Activated CD8-positive, alpha-beta memory T cell treated with anti-CD3 and anti-CD28 coated beads, Interleukin-2, amount 50 U/mL, for 1 hour (primary cell): Measurements from ENCODE around the gene OAT.
A peak's percentile ranks its signal among the peaks of the same experiment; 100 is the strongest.

Source experiments
- DNase-seq: peaks from one replicate; pipeline ENCODE4 v3.0.0-alpha.2; 2020; ENCODE audit errors: extremely low read depth

The OAT gene

GRCh38 chr10:124418726-124419501, at the start of gene OAT:
Gene OAT, minus strand, starts transcription at chr10:124418923. Its CDS starts 6,752 bp downstream, at chr10:124412171.
- peak; percentile 91 for DNase-seq

- DNase-seq, result no peak
Observed at GRCh38 chr10:124467165-124467564, 48.4 kb upstream of the OAT start.

- DNase-seq, result no peak
Observed at GRCh38 chr10:124465777-124466488, 47.2 kb upstream of the OAT start.

GRCh38 chr10:124465003-124465776, 46.5 kb upstream of the OAT start:
- DNase-seq, result no peak

- no peak for DNase-seq
Observed at GRCh38 chr10:124464028-124464965, 45.6 kb upstream of the OAT start.

DNA sequence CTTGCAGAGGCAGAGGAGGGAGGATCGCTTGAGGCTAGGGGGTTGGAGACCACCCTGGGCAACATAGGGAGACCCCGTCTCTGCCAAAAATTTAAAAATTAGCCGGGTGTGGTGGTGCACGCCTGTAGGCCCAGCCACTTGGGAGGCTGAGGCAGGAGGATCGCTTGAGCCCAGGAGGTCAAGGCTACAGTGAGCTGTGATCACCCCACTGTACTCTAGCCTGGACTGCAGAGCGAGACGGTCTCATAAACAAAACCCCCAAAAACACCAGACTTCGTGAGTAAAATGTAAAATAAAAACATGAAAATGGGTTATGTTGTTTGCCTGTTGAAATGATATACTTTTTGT, 43.6 kb upstream of the OAT start:
- DNase-seq, result no peak

DNA sequence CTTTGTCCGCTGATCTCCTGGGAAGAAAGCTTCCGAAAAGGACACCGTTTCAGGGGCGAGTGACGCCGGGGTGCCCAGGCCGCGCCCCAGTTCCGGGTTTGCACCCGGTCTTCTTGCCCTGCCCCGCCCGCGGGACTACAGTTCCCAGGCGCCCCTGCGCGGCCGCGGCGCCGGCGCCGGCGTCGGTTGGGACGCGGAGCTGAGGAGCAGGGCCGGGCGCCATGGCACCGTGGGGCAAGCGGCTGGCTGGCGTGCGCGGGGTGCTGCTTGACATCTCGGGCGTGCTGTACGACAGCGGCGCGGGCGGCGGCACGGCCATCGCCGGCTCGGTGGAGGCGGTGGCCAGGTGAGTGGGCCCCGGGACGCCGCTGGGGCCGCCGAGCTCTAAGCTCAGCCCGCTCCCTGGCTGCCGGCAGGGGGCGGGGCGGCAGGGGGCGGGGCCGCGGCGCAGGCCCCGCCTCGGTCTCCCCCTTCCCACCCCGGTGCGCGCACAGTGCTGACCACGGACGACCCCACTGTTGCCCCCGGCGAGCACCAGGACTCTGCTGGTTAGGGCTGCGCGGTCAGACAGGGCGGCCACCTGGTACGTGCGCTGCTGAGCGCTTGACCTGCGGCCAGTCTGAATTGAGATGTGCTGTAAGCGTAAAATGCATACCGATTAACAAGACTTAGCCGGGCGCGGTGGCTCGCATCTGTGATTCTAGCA, 43.1 kb upstream of the OAT start, which contains the start of gene LHPP:
TSS of gene LHPP (plus strand) at position 182 of the 706 bp plus-strand sequence. CDS start at position 222, 40 bp downstream.
- DNase-seq, result no peak

- no peak for DNase-seq
Observed at GRCh38 chr10:124460144-124460543, 41.4 kb upstream of the OAT start.

- DNase-seq, result no peak
Observed at GRCh38 chr10:124459395-124459794, 40.7 kb upstream of the OAT start.

- no peak for DNase-seq
Observed at GRCh38 chr10:124458889-124459288, 40.2 kb upstream of the OAT start.

GRCh38 chr10:124458473-124458872, 39.8 kb upstream of the OAT start:
- DNase-seq, result no peak

DNA sequence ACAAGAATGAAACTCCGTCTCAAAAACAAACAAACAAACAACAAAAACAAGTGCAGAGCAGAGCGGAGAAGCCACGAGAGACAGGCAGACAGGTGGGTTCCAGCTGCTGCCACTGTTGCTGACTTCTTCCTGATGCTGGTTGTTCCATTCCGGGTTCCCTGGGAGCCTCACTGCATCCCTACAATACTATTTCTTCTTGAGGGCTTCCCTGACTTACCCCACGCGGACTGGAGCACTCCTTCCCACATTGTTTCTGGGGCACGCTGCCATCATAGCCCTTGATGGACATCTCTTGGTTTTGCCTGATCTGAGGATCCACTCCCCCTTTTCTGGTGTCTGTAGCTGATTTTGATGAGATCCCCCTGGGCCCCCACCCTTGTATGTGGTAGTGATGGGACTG, 36.7 kb upstream of the OAT start:
- DNase-seq, result no peak

DNA sequence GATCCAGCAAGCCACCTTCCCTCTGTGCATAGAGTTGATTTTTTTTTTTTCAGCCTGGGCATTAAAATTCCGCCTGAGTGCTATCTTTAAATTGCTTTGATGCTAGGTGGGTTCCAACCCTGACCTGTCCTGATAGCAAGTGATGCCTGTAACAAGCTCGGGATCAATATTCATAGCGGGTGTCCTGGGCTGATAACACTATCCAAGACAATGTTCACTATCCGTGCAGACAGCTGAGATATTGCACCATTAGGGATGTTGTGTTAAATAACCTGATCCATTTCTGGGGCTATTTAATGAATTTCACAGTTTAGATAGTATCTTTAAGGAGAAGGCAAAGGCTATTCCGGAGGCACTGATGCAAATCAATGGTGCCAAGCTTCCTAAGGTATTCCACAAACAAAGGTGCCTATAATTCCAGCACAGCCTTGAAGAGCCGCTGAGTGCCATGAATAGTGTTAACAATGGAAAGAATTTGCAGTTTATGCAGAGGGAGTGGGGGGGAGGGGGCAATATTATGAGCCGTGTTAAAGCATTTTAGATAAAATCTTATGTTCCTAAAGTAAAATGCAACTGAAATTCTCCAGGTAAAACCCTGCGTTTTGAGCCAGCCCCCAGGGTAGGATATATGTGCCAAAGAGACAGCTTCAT, 35.4 kb upstream of the OAT start:
- DNase-seq, result no peak

DNA sequence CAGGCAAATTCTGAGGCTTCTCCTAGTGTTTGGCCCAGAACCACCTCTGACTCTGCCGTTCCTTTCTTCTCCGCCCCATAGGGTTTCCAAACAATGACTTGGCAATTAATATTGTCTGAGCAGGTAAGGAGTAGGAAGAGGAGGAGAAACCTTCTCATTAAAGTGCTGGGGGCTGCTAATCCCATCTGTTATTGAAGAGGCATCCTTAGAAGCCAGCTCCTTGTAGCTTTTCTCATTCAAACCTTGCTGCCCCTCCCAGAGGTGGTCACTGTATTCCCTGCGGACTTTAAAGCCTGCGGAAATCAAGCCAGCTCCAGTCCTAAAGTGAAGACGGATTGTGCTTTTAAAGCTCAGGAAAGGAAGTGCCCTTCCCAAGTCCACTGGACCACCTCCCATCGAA, 32.6 kb upstream of the OAT start:
- no peak for DNase-seq

- no peak for DNase-seq
Observed at GRCh38 chr10:124450783-124451057, 32.0 kb upstream of the OAT start.

GRCh38 chr10:124450012-124450782, 31.5 kb upstream of the OAT start, which contains the start of gene NKX1-2:
Gene NKX1-2, minus strand, starts transcription at chr10:124450035. Its CDS starts 92 bp downstream, at chr10:124449943.
- DNase-seq, result no peak

DNA sequence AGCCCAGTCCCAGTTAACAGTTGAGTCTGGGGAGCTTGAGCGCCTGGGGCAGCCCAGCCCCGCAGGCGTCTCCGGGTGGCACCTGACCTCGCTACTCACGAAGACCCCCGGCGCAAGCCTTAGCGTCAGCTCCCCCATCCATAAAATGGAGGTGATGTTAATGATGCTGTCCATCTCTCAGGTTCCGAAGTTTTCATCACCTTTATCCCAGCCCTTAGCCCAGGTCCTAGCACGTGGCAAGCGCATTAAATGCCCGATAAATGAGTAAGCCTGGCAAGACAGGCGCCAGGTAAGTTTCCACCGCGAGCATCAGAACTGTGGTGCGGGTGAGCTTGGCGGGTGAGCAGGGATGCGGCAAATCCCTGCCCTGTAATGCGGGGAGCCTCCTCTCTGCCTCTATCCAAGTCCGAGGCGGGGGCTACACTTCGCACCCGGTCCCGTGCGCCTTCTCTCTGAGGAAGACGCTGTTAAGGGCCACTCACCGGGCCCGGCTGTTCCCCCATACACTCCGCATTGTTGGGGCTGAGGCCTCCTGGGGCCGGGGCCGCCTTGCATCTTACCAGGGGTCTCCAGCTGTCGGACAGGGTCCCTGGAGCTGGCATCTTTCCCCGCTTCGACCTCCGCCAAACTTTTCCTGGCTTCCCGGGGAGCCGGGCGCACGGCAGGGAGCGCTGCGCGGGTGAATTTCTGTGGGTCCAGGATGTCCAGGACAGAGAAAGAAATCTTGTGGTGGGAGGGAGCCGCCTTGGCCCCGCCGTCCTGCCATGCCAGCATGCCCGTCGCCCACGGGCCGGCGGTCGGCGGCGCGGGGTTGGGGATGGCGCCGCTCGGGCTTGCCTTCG, 30.7 kb upstream of the OAT start:
- no peak for DNase-seq

- DNase-seq, result no peak
Observed at GRCh38 chr10:124448696-124449169, 30.0 kb upstream of the OAT start.
